H1 (cell line): ENCODE results near the gene ACOT11. TPM values are rescaled to one million over a fixed set of nuclear protein-coding genes. Genes with fewer than 3 reads are reported as not detected.

ENCODE experiments used
- CTCF ChIA-PET: fragments of 300-600 bp; sonication (Branson Sonifier 250); formaldehyde crosslinking; loops from one replicate; lab custom pipeline; 2021; ENCODE audit not compliant: partially characterized antibody; lab: Charles Lee
- POLR2A ChIA-PET: fragments of 300-600 bp; sonication (Branson Sonifier 250); formaldehyde crosslinking; loops from one replicate; lab custom pipeline; 2021; ENCODE audit warnings: inconsistent platforms; ENCODE audit not compliant: partially characterized antibody; lab: Charles Lee
- DNase-seq, 2 experiments: peaks; one replicate each; pipeline versions ENCODE4 v3.0.0 to v3.0.0-alpha.2; 2010 to 2022; ENCODE audit warnings: low spot score in 2 of 2, low read depth in 1 of 2, mixed read lengths in 1 of 2
- FAIRE-seq: peaks from 2 replicates; lab custom pipeline; 2011; peaks lifted over from hg19 to GRCh38; lab: Jason Lieb, UNC
- H2AFZ ChIP-seq: 2 replicates; pipeline ENCODE4 v1.8.1; 2012; ENCODE audit warnings: low read length, inconsistent platforms
- H2AK5ac ChIP-seq: 2 replicates; pipeline ENCODE4 v1.6.1; 2013; ENCODE audit warnings: low read depth, low read length
- H2BK120ac ChIP-seq: replicated peaks from 2 replicates; pipeline ENCODE3; 2013; ENCODE audit warnings: low read depth, low read length, inconsistent platforms
- H2BK12ac ChIP-seq: 2 replicates; pipeline ENCODE4 v1.6.1; 2013; ENCODE audit warnings: low read depth, low read length
- H2BK15ac ChIP-seq: 2 replicates; pipeline ENCODE4 v1.6.1; 2013; ENCODE audit warnings: low read length
- H2BK20ac ChIP-seq: 2 replicates; pipeline ENCODE4 v1.6.1; 2013; ENCODE audit warnings: low read length
- H2BK5ac ChIP-seq: 2 replicates; pipeline ENCODE4 v1.6.1; 2013; ENCODE audit warnings: low read depth, low read length
- H3K14ac ChIP-seq: 2 replicates; pipeline ENCODE4 v1.6.1; 2013; ENCODE audit warnings: inconsistent platforms; ENCODE audit not compliant: insufficient read length
- H3K18ac ChIP-seq: 2 replicates; pipeline ENCODE4 v1.6.1; 2013; ENCODE audit warnings: low read length; ENCODE audit errors: extremely low read depth
- H3K23ac ChIP-seq: 2 replicates; pipeline ENCODE4 v1.6.1; 2013; ENCODE audit warnings: inconsistent platforms; ENCODE audit not compliant: insufficient read length
- H3K23me2 ChIP-seq: 2 replicates; pipeline ENCODE4 v1.6.1; 2013; ENCODE audit warnings: low read depth, low read length
- H3K27ac ChIP-seq: 2 replicates; pipeline ENCODE4 v1.6.1; 2011; ENCODE audit warnings: low read depth, low read length, inconsistent platforms
- H3K27me3 ChIP-seq, 4 experiments: replicated peaks in 1 of 4; 1 replicate in 1 of 4; 2 replicates in 3 of 4; pipeline versions ENCODE4 v1.6.1 to v1.8.1; 2011 to 2013; ENCODE audit warnings: low read length in 3 of 4, mild to moderate bottlenecking in 3 of 4, inconsistent platforms in 2 of 4, mixed read lengths in 2 of 4, moderate library complexity in 1 of 4; ENCODE audit not compliant: control insufficient read depth in 3 of 4, insufficient read depth in 3 of 4; ENCODE audit errors: extremely low read depth in 1 of 4
- H3K36me3 ChIP-seq, 4 experiments: 2 replicates each; pipeline versions ENCODE4 v1.6.1 to v1.8.1; 2011 to 2013; ENCODE audit warnings: mild to moderate bottlenecking in 4 of 4, low read length in 3 of 4, moderate library complexity in 2 of 4, control low read depth in 1 of 4, inconsistent platforms in 1 of 4; ENCODE audit not compliant: insufficient read depth in 4 of 4, control insufficient read depth in 2 of 4
- H3K4ac ChIP-seq: replicated peaks from 2 replicates; pipeline ENCODE3; 2013; ENCODE audit warnings: low read length, low read depth, mixed read lengths, inconsistent platforms; ENCODE audit not compliant: insufficient read length
- H3K4me1 ChIP-seq, 4 experiments: replicated peaks in 1 of 4; 1 replicate in 1 of 4; 2 replicates in 3 of 4; pipeline versions ENCODE4 v1.6.1 to v1.8.1; 2011 to 2013; ENCODE audit warnings: low read length in 3 of 4, inconsistent platforms in 2 of 4, mixed read lengths in 1 of 4; ENCODE audit not compliant: insufficient read depth in 4 of 4, control insufficient read depth in 3 of 4
- H3K4me2 ChIP-seq, 2 experiments: 2 replicates each; pipeline versions ENCODE4 v1.6.1 to v1.8.1; 2011 to 2013; ENCODE audit warnings: low read depth in 2 of 2, low read length in 2 of 2, control low read depth in 1 of 2, inconsistent platforms in 1 of 2, mild to moderate bottlenecking in 1 of 2; ENCODE audit not compliant: insufficient read depth in 1 of 2
- H3K4me3 ChIP-seq, 4 experiments: fragments of 200-600, 300-600 bp in 1 of 4; sonication (generic), shearing (Covaris generic), sonication (Bioruptor Twin) in 1 of 4; 2 replicates each; pipeline versions ENCODE4 v1.5.1 to v1.8.1; 2011 to 2016; ENCODE audit warnings: low read length in 4 of 4, low read depth in 3 of 4, control low read depth in 2 of 4, inconsistent platforms in 2 of 4, mild to moderate bottlenecking in 2 of 4, mixed read lengths in 1 of 4, moderate library complexity in 1 of 4; ENCODE audit not compliant: insufficient read depth in 2 of 4; ENCODE audit errors: extremely low read depth in 1 of 4
- H3K56ac ChIP-seq: replicated peaks from 2 replicates; pipeline ENCODE3; 2013; ENCODE audit warnings: low read depth, mild to moderate bottlenecking, mixed read lengths, low read length, inconsistent platforms; ENCODE audit not compliant: insufficient read length
- H3K79me1 ChIP-seq: 2 replicates; pipeline ENCODE4 v1.6.1; 2013; ENCODE audit warnings: low read depth, low read length, control low read depth
- H3K79me2 ChIP-seq, 2 experiments: 2 replicates each; pipeline versions ENCODE4 v1.6.1 to v1.8.1; 2012 to 2013; ENCODE audit warnings: low read length in 2 of 2, mild to moderate bottlenecking in 2 of 2, inconsistent platforms in 1 of 2; ENCODE audit not compliant: insufficient read depth in 2 of 2, control insufficient read depth in 1 of 2
- H3K9ac ChIP-seq, 4 experiments: replicated peaks in 1 of 4; 1 replicate in 1 of 4; 2 replicates in 3 of 4; pipeline versions ENCODE4 v1.6.1 to v1.8.1; 2011 to 2013; ENCODE audit warnings: low read depth in 3 of 4, low read length in 3 of 4, control low read depth in 2 of 4, mild to moderate bottlenecking in 2 of 4, moderate library complexity in 2 of 4, inconsistent platforms in 1 of 4; ENCODE audit errors: extremely low read depth in 1 of 4
- H3K9me3 ChIP-seq, 2 experiments: 2 replicates each; pipeline versions ENCODE4 v1.6.1 to v1.8.1; 2012 to 2013; ENCODE audit warnings: mild to moderate bottlenecking in 2 of 2, moderate library complexity in 2 of 2, control low read depth in 1 of 2, inconsistent platforms in 1 of 2, low read depth in 1 of 2, low read length in 1 of 2, mixed read lengths in 1 of 2; ENCODE audit not compliant: insufficient read depth in 2 of 2
- H4K20me1 ChIP-seq, 2 experiments: replicated peaks in 1 of 2; 2 replicates each; pipeline versions ENCODE3 to v1.8.1; 2011 to 2013; ENCODE audit warnings: inconsistent platforms in 2 of 2, low read length in 2 of 2, mild to moderate bottlenecking in 1 of 2; ENCODE audit not compliant: insufficient read depth in 2 of 2, control insufficient read depth in 1 of 2
- H4K5ac ChIP-seq: 2 replicates; pipeline ENCODE4 v1.6.1; 2013; ENCODE audit warnings: low read length, low read depth, mixed read lengths, inconsistent platforms; ENCODE audit not compliant: insufficient read length
- H4K8ac ChIP-seq: 2 replicates; pipeline ENCODE4 v1.8.0; 2013; ENCODE audit warnings: mild to moderate bottlenecking, moderate library complexity, low read length, inconsistent platforms; ENCODE audit not compliant: insufficient read depth; ENCODE audit errors: extremely low read depth
- H4K91ac ChIP-seq: replicated peaks from 2 replicates; pipeline ENCODE3; 2013; ENCODE audit warnings: low read length, mixed read lengths, inconsistent platforms; ENCODE audit not compliant: insufficient read length
- BACH1 ChIP-seq: IDR thresholded peaks from 2 replicates; pipeline ENCODE4 v1.6.1; 2012; ENCODE audit warnings: low read length, improper control_type of control experiment
- CBX8 ChIP-seq: fragments of 300-800, 300-1000 bp; sonication (generic); IDR thresholded peaks from 2 replicates; pipeline ENCODE4 v1.7.1; 2016; ENCODE audit warnings: low read depth, low read length, borderline replicate concordance
- KDM5A ChIP-seq: fragments of 200-600 bp; IDR thresholded peaks from 2 replicates; pipeline ENCODE4 v1.7.1; 2012; ENCODE audit warnings: mild to moderate bottlenecking, low read length, inconsistent platforms, mixed read lengths
- POU5F1 ChIP-seq: IDR thresholded peaks from 2 replicates; pipeline ENCODE4 v1.6.1; 2011; ENCODE audit warnings: low read depth, mild to moderate bottlenecking, low read length, moderate library complexity
- RFX5 ChIP-seq: IDR thresholded peaks from 2 replicates; pipeline ENCODE4 v1.6.1; 2011; ENCODE audit warnings: low read depth, low read length, improper control_type of control experiment, borderline replicate concordance
- TAF1 ChIP-seq: IDR thresholded peaks from 2 replicates; pipeline ENCODE4 v1.6.1; 2011; ENCODE audit warnings: mild to moderate bottlenecking, low read depth, low read length
- WGBS, 2 experiments: shearing (Covaris generic) in 1 of 2; methylation state at CpG; one replicate each; pipeline versions ENCODE4 v1.1.6 to v1.1.7; 2013 to 2015; ENCODE audit warnings: low lambda C conversion rate in 2 of 2, mixed read lengths in 2 of 2, inconsistent platforms in 1 of 2, low coverage in 1 of 2, missing lambda C conversion rate in 1 of 2; ENCODE audit not compliant: insufficient replicate concordance in 2 of 2, insufficient coverage in 1 of 2, insufficient read length in 1 of 2; ENCODE audit errors: extremely low coverage in 1 of 2, missing lambda C conversion rate in 1 of 2; 5-methylcytosine and 5-hydroxymethylcytosine counted together
- polyA plus RNA-seq, 7 experiments: library from polyadenylated mRNA; depleted of rRNA in 3 of 7; stranded (reverse) in 5 of 7; unstranded in 2 of 7; fragments of >200 nt in 5 of 7; fragments of 200-250 nt in 2 of 7; gene quantifications; 1 replicate in 5 of 7; 2 replicates in 1 of 7; 4 replicates in 1 of 7; pipeline versions ENCODE4 v1.2.1 to v1.2.3, GENCODE V29; 2011 to 2013; ENCODE audit warnings: missing spikeins in 2 of 7, mixed read lengths in 2 of 7
- total RNA-seq: library from RNA; stranded (reverse); fragmentation: NEBNext Ultra II Directional; extraction: Animal tissue kit (Norgen Biotek cat#: 25700); gene quantifications from 2 replicates; pipeline ENCODE4 v1.2.1, GENCODE V29; 2021
- TF ChIP-seq, protein P1 (sequence below): IDR thresholded peaks from 2 replicates; pipeline ENCODE4 v1.6.1; 2011; ENCODE audit warnings: low read length, improper control_type of control experiment
- TF ChIP-seq, protein P2 (sequence below): IDR thresholded peaks from 2 replicates; pipeline ENCODE4 v1.6.1; 2012; ENCODE audit warnings: inconsistent platforms

Gene ACOT11
- total and polyA plus RNA-seq, 2 of the 8 experiments (the other 6 are each of a cell fraction or from before 2014, with no cell fraction given) = 3.8 to 4.5 TPM

DNA sequence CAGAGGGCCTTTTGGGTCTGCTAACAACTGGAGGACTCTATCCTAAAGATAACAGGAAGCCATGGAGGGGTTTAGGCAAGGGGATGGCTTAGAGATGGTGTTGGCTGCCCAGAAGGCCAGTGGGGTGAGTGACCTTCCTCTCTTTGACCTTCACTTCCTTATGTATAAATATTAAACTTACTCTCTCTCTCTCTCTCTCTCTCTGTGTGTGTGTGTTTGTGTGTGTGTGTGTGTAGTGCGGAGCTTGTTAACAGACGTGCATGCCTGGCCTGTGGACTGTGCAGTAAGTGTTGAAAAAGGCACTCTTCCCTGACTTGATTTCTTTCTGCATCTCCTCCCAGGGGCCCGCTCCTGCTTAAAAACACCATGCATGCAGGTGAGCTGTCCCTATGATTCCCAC, 103.6 kb downstream of the ACOT11 start:
- Histone ChIP-seq H2AK5ac (no peak overlapping the region), H3K4me1 (0 out of 7 replicates have a peak, but pooled peaks cover 0 to 2% (median 0%) of the 10 kb centered on the region in 4 experiments), H3K23ac (no peak overlapping the region), H2BK5ac (no peak overlapping the region), H3K4me2 (no peak overlapping the region), H2BK12ac (no peak overlapping the region), H3K79me1 (no peaks in the 10 kb centered on the region), H3K9me3 (no peaks in the 10 kb centered on the region), H3K23me2 (no peaks in the 10 kb centered on the region), H4K5ac (no peak overlapping the region), H4K91ac (no peak overlapping the region), H2BK15ac (no peak overlapping the region), H3K18ac (no peak overlapping the region), H2BK20ac (no peak overlapping the region), H3K56ac (no peak overlapping the region), H4K8ac (no peak overlapping the region; the same call in 1 of the 2 replicates), H3K36me3 (no peaks in the 10 kb centered on the region), H3K4me3 (no peak overlapping the region), H2BK120ac (no peak overlapping the region), H3K4ac (no peak overlapping the region), H2AFZ (no peak overlapping the region), H3K14ac (no peak overlapping the region), H3K79me2 (no peaks in the 10 kb centered on the region), H3K27me3 (peaks cover 0 to 3% (median 0%) of the 10 kb centered on the region in 4 experiments; a peak in 3 of 7 replicates), H3K9ac (no peak overlapping the region), H3K27ac (no peak overlapping the region), H4K20me1 (no peaks in the 10 kb centered on the region)
- 85% methylated on average over 3 of the region's 3 CpGs; no CpG with 5 or more reads in 1 of the 2 experiments for WGBS, 2 experiments
- TF ChIP-seq, protein P1, sequence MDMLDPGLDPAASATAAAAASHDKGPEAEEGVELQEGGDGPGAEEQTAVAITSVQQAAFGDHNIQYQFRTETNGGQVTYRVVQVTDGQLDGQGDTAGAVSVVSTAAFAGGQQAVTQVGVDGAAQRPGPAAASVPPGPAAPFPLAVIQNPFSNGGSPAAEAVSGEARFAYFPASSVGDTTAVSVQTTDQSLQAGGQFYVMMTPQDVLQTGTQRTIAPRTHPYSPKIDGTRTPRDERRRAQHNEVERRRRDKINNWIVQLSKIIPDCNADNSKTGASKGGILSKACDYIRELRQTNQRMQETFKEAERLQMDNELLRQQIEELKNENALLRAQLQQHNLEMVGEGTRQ = no peak
- TF ChIP-seq, protein P2, sequence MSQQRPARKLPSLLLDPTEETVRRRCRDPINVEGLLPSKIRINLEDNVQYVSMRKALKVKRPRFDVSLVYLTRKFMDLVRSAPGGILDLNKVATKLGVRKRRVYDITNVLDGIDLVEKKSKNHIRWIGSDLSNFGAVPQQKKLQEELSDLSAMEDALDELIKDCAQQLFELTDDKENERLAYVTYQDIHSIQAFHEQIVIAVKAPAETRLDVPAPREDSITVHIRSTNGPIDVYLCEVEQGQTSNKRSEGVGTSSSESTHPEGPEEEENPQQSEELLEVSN = no peak
- TF ChIP-seq CBX8 = no peak
- no peak for TF ChIP-seq TAF1
- no peak for TF ChIP-seq KDM5A
- TF ChIP-seq RFX5 = no peak
- TF ChIP-seq POU5F1 = no peak
- TF ChIP-seq BACH1 = no peak
- CTCF ChIA-PET = interaction anchor here (0.6 to 1.7 kb wide), 4 partner anchors 16 to 495 kb away, joined by 3 to 8 read pairs (median 3); no protein-coding TSS in a partner anchor
- no peak for DNase-seq
- FAIRE-seq = no peak
- POLR2A ChIA-PET = no interaction called here
